Suppressor macrophage treated with lipopolysaccharide for 1 hour (primary cell): Measurements from ENCODE around the gene MYH7.
A peak's percentile ranks its signal among the peaks of the same experiment; 100 is the strongest.

Experiments
- DNase-seq, 3 donors: peaks; one replicate each; pipeline ENCODE4 v3.0.0-alpha.2; 2020 to 2022

Gene MYH7

DNA sequence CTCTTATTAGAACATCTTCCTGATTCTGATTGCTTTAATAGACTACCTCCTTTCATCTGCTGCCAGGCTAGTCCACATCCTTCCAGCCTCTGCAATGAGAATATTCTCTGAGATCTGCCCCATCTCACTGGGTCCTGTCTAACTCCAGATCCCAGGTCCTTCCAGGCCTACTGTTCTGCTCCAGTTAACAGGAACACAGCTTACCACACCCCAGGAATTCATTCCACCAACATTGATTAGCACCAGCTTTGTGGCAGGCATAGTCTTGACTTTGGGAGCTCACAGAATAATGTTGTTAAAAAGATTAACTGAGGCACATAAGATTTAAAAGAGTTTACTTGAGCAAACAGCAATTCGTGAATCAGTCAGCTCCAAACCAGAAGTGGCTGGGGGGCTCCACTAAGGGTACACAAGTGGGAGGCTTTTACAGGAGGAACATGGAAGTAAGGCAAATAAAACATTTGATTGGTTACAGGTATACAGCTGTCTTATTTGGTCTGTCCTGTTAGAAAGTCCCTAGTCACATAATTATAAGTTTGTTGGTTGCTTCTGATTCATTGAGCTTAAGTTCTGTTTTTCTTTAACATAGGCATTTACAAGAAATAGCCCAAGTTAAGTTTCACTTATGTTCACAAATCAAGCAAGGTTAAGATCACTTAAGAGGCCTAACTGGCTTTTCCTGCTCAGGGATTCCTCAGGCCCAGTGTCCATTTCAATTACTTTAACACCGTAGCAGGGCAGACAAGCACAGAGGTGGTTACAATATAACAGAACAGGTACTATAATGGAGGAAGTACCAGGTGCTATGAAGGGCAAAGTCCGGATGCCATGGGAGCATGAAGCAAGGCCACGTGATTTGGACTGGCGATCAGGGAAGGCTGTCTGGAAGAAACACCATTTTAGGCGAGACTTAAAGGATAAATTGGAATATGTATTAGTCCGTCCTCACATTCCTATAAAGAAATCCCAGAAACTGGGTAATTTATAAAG lies 12.2 kb upstream of the MYH7 start:
- DNase-seq = peak in 1 of 3 donors; percentile 23

- no peak for DNase-seq
Measured at GRCh38 chr14:23446291-23446851, 10.9 kb upstream of the MYH7 start.

GRCh38 chr14:23445773-23446172 lies 10.3 kb upstream of the MYH7 start:
- DNase-seq = no peak

DNA sequence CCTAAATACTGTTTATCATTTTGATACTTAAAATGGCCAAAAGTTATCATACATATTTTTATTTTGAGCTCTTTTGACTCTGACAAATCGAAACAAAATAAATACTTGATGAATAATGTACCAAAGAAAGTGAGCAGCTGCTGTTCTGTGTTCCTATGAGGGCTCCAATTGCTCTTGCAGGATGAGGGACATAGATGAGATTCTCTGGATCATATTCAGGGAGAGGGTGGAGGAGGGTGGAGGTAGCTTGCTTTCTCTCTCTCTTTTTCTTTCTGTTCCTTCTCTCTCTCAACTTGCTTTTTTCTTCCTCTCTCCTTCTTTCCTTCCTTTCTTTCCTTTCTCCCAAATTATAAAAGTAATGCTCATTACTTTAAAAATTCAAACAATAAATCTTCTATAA lies 8.9 kb upstream of the MYH7 start:
- no peak for DNase-seq

DNA sequence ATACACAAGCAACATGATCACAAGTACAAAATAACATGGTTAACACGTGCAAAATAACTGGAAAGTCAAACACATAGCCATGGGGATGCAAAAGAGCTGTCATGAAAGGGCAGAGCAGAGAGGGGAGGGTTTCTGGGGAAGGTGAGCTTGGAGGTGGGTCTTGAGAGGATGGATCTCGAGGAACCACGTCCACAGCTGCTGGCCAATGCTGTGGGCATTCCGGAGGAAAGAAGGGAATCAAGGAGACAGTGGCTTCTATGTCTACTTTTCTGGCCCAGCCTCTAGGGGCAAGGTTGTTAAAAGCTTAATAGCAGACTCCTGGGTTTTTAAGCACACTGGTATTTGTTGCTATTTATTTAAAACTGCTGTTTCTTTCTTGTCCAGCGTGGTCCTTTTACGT lies 8.4 kb upstream of the MYH7 start:
- no peak for DNase-seq

DNA sequence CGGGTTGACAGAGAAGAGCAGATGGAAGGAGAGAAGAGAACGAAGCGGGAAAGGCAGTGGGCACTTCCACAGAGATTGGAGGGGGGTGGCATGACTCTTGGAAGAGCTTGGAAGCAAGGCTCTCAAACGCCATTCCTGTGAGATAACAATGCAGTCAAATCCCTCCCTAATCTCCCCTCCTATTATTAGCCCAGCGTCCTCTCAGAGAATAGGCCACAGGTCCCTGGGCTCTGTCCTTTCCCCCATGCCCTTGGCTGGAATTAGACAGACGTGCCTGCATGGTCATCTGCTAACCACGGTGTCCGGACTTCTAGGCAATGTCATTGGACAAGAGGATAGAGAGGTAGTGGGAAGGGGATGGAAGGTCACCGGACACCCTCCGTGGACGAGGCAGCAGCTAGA lies 8.0 kb upstream of the MYH7 start:
- no peak for DNase-seq

- no peak for DNase-seq
Measured at GRCh38 chr14:23442721-23443356, 7.4 kb upstream of the MYH7 start.

- DNase-seq = peak in 1 of 3 donors; percentile 9
Measured at GRCh38 chr14:23441076-23441475, 5.6 kb upstream of the MYH7 start.

DNA sequence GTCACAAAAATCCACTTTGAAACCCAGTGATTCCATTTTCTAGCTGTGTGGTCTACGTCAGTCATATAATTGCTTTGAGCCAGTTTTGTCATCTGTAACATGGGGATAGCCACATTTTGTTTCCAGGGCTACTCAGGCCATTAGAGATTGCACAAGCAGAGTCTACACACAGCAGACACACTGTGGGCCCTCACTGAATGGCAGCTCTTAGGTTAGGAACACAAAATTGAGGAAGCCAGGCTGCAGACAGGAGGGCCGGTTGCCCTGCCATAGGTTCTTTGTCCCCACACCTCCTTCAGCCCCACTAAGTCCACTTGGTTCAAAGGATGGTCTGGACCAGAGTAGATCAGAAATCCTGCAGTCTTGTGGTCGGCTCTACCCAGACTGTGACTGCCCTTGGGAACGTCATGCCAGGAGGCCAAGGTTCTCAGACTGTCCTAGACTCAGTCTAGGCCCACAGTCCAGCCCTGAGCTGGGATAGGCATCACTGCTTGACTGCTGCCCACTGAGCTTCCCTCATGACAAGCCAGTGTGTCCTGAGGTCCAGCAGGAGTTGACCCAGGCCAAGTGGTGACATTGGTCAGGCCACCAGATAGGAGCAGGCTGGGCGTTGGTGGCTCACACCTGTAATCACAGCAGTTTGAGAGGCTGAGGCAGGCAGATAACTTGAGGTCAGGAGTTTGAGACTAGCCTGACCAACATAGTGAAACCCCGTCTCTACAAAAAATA lies 3.8 kb upstream of the MYH7 start:
- no peak for DNase-seq

- no peak for DNase-seq
Measured at GRCh38 chr14:23438101-23438971, 2.9 kb upstream of the MYH7 start.

DNA sequence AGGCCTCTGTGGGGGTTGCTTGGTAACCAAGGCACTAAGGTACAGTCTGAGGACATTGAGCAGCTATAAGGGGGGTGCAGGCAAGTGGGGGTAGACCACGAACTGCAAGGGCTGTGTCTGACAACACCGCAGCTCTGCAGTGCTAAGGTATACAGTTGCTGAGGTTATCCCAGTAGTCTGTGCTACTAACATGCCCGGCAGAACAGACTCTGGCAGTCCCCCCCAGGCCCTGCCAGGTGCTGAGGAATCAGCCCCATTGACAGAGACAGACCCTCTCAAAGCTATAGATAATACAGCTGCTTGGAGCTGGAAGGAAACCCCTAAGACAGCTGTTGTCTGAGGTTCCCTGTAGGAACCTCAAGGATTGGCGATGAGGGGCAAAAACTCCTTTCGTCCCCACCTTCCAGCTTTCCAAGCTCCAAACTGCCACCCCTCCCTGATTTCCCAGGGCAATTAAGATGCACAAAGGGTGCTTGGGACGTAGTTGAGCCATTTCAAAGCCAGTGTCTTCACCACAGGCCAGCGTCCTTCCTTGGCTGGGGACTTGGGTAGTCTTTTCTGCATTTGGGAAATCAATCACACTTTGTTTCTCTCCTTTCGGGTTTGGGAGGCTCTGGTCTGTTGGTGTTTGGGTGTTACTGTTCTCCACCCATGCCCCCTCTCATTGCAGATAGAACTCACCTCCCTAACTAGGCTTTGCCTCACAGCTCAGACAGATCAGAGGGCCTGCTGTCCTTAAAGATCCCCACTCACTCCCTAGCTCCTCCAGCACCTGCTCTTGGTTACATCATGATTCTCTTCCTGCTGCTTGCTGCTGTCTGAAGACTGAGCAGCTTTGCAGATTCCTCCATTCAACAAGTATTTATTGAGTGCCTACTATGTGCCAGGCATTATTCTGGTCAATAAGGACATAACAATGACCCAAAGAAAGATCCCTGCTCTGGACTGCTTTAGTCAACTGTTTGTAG lies 2.0 kb upstream of the MYH7 start:
- DNase-seq = no peak

DNA sequence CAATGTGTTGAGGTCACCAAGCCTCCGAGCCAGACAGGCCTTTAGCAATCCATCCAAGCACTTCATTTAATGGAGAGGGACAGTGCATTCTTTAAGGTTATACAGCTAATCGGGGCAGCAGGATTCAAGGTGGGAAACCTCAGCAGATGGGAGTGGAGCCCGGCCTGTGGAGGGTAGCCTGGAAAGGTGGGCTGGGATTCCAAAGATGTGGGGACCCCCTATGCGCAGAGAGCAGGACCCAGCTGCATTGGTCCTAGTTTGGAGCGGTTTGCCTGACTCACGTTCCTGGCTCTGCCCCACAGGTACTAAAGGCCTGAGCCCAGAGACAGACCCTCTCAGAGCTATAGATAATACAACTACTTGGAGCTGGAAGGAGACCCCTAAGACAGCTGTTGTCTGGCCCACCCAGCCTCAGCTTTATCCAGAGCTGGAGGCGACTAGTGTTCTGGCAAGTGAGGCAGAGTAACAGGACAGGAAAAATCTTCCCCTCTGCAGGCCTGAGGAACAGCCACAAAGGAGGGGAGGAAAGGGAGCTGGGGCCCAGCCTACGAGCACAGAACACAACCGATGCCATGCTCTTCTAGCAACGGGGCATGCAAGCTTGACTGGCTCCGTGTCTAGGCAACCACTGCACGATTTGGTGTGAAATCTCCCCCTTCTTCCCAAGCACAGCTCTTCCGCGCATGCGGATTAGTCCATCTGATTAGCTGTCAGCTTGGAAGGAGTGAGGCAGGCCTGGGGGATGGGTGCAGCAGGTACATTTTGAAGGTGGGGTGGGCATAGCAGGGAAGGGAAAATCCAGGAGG lies 1.1 kb upstream of the MYH7 start:
- no peak for DNase-seq

DNA sequence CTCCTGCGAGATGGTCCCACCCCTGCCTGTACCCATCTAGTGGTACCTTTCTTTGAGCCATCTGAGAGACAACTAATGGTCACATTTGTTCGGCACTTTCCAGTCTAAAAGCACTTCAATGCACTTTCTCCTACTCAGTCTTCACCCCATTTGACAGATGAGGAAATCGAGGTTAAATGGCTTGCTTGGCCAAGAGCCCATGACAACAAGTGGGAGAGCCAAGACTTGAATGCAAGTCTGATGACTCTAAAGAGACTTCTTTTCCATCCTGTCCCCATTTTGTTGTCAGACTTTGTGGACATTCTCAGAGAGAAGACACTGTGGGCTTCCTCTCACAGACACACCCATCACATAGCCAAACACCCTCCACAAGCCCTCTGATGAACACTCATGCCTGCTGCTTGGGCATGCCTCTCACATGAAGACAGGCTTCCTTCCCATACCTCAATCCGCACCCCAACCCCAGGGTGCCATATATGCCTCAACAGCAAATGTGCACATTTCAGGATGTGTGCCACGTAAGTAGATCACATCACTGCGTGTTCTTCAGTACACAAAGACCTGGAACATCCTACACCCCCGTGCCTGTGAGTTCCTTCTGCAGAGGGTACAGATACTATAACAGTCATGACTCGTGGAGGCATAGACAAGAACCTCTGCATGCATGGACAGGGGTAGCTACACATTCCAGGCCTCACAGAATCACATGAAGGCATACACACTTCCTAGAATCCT lies 805 bp downstream of the MYH7 start:
- no peak for DNase-seq

- DNase-seq = no peak
Measured at GRCh38 chr14:23433457-23433856, 2.0 kb downstream of the MYH7 start.

- DNase-seq = no peak
Measured at GRCh38 chr14:23432946-23433345, 2.5 kb downstream of the MYH7 start.

DNA sequence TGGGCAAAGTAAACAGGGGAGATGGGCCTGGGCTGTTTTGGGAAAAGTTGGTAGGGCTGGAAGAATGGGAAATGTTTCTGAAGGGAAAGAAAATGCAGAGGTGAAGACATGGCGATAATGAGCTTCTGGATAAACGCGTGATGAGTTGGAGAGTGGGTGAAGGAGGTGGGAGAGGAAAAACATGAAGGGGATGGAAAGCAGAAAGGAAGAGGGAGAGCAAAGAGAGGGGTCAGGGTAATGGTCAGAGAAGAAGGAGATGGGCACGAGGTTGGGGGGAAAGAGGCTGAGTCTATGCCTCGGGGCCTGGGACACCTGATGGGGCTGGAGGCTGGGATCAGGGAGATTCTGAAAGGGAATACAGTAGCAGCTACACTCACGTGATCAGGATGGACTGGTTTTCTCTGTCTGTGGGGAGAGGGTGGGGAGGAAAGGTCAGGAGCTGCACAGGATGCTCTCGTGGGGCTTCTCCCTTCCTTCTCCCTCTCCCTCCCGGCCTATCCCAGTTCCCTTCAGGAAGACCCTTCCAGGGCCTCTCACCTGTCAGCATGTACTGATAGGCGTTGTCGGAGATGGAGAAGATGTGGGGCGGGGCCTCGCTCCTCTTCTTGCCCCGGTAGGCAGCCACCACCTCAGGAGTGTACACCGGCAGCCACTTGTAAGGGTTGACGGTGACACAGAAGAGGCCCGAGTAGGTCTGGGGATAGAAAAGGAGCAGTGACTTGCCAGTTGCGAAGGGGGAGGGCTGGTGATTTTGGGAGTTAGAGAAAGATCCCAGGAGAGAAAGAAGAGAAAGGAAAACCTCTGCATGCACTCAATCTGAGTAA lies 3.1 kb downstream of the MYH7 start:
- DNase-seq = no peak

GRCh38 chr14:23431486-23431885 lies 4.0 kb downstream of the MYH7 start:
- no peak for DNase-seq

DNA sequence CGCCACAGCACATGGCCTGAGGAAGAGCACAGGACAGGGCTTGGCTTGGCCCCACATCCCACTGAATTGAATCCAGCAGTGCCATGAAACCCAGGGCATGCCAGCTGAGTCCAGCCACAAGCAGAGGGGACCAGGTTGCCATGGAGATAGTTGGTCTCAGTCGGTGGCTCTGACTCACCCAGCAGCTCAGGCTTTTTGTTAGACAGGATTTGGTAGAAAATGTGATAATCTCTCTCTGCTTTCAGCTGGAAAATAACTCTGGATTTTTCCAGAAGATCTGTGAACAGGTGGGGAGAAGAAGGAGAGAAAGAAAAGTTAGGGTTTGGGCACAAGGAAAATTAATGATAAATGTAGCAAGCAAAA lies 4.8 kb downstream of the MYH7 start:
- DNase-seq = peak in 1 of 3 donors; percentile 2
